OCI-LY3 (cell line): ENCODE measurements around the gene FAM120A.

ENCODE experiments used
- EZH2phosphoT487 ChIP-seq: fragments of 200-600 bp; shearing (Covaris generic); IDR thresholded peaks from 2 replicates; pipeline ENCODE4 v1.6.1; 2018; ENCODE audit warnings: antibody characterized with exemption, mixed run types, low read depth
- TF ChIP-seq, protein P1 (sequence below): fragments of 200-600, 300-600 bp; sonication (generic); IDR thresholded peaks from 2 replicates; pipeline ENCODE4 v1.5.1; 2014; ENCODE audit warnings: antibody characterized with exemption, low read length, low read depth

DNA sequence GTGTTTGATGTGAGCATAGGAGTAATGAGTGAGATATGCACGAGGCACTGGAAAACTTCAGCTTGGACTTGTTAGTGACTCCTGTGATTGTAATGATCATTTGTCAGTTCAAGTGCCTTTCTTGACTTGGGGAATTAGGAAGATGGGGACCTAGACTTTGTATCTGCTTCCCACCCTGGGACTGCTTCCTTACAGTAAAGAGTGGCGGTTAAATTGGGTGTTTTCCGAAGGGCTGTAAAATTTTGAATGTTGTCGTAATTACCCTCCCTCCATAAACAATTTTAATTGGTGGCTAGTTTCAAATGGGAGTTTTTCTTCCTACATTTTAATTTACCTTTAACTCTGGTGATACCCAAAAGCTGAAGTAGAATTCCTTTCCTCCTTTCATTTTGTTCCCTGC, 25.4 kb downstream of the FAM120A start:
- TF ChIP-seq, protein P1, sequence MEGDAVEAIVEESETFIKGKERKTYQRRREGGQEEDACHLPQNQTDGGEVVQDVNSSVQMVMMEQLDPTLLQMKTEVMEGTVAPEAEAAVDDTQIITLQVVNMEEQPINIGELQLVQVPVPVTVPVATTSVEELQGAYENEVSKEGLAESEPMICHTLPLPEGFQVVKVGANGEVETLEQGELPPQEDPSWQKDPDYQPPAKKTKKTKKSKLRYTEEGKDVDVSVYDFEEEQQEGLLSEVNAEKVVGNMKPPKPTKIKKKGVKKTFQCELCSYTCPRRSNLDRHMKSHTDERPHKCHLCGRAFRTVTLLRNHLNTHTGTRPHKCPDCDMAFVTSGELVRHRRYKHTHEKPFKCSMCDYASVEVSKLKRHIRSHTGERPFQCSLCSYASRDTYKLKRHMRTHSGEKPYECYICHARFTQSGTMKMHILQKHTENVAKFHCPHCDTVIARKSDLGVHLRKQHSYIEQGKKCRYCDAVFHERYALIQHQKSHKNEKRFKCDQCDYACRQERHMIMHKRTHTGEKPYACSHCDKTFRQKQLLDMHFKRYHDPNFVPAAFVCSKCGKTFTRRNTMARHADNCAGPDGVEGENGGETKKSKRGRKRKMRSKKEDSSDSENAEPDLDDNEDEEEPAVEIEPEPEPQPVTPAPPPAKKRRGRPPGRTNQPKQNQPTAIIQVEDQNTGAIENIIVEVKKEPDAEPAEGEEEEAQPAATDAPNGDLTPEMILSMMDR = no peak
- TF ChIP-seq EZH2phosphoT487 = no peak
